Measurements from ENCODE around the gene ENPP1.
"Not testable (repeated sequence)": the region's sequence is repeated elsewhere in the genome, so short reads cannot be mapped to it uniquely, and the experiment has no call there.

- not testable (repeated sequence) for TF ChIP-seq CTCF (conservative IDR thresholded peaks at IDR 0.05 in 1 of 2, IDR thresholded peaks at IDR 0.05 in 1 of 2; ENCODE audit: low read depth in 1 of 2, low read length in 2 of 2); EZH2 (IDR thresholded peaks at IDR 0.05; ENCODE audit: low read length, missing control alignments)
Measured at GRCh38 chr6:131859658-131860057, 51.8 kb downstream of the ENPP1 start.
